A204.1 (cell line): ENCODE results near the gene KRT81.
"Not testable (repeated sequence)": the region's sequence is repeated elsewhere in the genome, so short reads cannot be mapped to it uniquely, and the experiment has no call there.

ENCODE experiments used
- FAIRE-seq: peaks from 2 replicates; lab custom pipeline; 2012; peaks lifted over from hg19 to GRCh38; lab: Jason Lieb, UNC

The KRT81 gene

DNA sequence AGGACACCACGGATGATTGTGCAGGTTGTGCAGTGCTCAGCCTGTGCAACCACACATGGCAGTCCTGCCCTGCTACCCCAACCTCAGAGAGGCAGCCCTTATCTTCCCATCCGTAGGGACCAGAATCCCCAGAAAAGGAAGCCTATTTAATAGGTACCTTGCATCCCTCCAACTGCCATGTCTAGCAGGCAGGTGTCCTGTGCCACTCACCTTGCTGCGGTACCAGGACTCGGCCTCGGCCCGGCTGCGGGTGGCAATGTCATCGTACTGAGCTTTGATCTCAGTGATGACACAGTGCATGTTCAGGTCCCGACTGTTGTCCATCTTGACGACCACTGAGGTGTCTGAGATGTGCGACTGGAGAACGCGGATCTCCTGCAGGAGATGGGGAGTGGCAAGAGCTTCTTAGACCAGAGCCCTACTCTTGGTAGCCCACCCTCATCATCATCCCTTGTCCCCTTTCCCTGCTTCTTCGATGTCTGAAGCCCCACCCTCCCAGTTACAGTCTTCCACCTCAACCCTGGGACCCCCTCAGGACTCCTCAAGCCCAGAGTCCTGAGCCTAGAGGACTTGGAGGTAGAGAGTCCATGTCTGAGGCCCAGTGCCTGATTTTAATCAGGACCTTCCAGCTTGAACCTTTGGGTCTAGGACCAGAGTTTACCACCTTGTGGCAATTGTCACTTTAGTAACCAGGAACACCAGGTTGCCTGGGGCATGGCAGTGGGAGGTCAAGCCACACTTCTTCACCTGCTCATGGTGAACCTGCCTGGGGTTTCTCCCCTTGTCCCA is 37.7 kb downstream of the KRT81 start:
- FAIRE-seq: no peak

DNA sequence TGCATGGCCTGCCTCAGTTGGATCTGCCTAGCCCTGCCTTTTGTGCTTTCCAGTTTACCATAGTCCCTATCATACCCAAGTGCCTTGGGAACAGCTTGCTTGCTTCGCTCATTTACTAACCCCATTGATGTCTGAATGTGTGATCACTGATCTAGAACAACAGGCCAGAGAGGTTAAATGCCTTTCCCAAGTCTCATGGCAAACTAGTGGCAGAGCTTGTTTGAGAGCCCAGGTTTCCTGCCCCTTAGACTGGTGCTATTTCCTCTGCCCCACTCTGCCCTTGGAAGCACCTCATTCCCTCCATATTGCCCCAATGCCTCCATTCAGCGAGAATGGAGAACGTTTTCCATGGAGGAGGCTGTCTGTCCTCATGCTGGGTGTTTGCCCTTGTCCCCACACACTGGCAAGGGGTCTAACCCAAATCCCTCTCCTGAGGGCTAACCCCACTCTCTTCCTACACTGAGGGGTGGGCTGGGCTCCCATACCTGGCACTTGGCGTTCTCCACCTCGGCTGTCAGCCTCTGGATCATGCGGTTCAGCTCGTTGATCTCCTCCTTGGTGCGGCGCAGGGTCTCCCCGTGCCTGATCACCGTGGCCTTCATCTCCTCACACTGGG is 38.5 kb downstream of the KRT81 start:
- FAIRE-seq: no peak

DNA sequence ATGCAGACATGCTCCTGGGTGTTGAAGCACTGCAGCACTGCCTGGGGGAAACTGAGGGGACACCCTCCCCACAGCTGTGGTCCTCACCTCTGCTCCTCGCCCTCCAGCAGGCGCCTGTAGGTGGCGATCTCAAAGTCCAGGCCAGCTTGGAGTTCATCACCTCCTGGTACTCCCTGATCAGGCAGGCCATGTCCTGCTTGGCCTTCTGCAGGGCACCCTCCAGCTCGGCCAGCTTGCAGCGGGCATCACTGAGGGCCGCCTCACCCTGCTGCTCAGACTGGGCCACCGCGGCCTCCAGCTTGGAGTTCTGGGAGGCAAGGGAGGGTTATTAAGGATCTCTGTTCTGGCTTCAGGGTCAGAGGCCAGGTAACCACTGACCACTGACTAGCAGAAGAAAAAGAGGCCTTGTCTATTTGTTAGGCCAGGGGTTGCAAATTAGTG is 39.1 kb downstream of the KRT81 start:
- FAIRE-seq: not testable (repeated sequence)

DNA sequence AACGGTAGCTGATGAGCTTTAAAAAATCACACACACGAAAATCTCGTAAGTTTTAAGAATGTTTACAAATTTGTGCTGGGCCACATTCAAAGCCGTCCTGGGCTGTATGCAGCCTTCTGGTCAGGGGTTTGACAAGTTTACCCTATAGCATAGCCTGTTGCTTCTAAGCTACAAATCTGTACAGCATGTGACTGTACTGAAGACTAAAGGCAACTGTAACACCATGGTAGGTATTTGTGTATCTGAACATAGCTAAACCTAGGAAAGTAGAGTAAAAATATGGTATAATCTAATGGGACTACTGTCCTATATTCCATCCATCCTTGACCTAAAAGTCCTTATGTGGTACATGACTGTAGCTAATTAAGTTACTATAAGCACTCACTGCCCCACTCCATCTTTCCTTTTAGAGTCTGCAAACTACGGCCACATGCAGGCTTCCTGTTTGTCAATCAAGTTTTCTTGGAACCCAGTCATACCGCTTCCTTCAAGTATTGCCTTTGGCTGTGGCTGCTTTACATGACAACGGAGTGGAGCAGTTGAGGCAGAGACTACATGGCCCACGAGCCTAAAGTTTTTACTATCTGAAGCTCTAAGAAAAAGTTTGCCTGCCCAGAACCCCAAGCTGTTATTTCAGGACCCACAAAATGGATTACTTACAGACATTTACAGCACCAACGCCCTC is 39.8 kb downstream of the KRT81 start:
- FAIRE-seq: no peak

DNA sequence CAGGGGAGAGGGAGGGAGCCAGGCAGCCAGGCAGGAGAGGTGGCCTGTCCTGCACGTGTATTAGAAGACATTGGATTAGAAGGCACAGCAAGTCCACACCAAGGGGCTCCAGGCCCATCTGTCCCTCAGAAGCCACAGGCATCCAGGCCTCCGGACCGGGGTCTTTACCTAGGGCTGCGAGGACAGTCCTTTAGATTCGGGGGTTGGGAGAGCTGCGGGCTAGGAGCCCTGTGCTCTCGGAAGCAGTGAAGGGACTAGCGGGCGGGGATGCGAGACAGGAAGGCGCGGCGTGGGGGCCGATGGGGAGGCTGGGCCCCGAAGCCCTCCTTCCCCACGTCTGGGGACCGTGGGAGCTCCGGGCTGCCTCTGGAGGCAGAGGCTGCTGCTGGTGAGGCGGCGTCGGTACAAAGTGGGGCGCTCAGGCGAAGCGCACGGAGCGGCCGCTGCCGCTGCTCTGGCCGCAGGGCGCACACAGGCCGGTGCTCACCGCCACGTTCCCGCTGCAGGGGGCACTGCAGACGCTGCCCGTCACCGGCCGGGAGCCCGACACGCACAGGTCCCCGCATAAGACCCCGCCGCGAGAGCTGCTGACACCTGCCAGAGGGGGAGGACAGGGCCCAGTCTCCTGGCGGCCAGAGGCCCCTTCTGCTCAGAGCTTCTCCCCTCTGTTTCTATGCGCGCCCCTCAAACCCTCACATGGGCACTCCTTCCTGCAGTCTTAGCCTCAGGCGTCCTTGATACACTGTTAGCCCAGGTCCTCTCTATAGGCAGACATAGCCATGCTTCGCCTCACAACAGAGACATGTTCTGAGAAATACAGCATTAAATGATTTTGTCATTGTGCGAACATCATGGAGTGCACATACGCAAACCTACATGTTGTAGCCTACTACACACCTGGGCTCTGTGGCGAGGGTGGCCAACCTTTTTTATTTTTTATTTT is 41.0 kb downstream of the KRT81 start:
- no peak for FAIRE-seq

DNA sequence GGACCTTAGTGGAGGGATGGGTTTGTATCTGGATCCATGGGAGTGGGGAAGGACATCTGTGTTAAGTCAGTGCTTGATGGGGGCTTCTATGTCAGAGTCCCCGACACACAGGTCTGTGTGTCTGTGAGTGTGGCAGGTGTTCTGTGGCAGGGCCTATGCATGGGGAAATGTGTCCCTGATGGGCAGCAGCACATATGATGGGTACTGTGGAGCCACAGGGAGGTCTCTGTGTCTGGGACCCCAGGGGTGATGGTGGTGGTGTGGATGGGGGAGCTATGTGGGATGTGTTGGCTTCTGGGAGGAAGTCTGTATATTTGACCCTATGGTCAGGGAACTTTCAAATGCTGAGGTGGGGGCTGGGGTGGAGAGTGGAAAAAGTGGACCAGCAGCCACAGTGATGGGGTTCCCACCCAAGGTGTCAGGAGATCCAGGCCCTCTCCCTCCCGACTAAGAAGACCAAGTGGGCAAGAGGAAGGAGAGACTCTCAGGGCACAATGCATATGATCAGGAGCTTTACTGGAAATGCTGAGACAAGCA is 41.8 kb downstream of the KRT81 start:
- no peak for FAIRE-seq

DNA sequence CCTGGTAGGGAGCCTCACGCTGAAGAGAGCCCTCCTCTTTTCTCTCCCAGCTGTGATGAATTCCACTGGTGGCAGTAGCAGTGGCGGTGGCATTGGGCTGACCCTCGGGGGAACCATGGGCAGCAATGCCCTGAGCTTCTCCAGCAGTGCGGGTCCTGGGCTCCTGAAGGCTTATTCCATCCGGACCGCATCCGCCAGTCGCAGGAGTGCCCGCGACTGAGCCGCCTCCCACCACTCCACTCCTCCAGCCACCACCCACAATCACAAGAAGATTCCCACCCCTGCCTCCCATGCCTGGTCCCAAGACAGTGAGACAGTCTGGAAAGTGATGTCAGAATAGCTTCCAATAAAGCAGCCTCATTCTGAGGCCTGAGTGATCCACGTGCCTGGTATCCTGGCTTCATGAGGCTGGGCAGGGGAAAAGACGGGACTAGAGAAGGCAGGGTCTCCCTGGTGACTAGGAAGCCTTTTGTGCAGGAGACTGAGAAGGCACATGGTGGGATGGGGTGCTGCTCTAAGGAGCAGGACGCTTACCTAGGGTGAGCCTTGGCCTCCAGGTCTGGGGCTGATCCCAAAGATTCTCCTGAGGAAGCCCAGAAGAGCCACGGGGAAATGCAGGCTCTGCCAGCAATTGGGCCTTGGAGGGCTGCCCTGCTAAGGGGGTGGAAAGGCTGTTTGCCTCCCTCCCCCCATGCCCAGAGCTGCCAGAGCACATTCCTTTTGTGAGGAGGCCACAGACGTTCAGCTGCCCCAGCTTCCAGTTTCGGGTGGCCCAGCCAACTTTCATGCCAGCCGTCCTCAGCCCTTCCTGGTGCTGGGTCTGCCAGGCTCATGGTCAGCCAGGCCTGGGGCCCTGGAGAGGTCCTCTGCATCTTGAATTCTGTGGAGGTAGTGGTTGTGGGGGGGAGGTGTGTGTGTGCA is 42.5 kb downstream of the KRT81 start:
- no peak for FAIRE-seq

DNA sequence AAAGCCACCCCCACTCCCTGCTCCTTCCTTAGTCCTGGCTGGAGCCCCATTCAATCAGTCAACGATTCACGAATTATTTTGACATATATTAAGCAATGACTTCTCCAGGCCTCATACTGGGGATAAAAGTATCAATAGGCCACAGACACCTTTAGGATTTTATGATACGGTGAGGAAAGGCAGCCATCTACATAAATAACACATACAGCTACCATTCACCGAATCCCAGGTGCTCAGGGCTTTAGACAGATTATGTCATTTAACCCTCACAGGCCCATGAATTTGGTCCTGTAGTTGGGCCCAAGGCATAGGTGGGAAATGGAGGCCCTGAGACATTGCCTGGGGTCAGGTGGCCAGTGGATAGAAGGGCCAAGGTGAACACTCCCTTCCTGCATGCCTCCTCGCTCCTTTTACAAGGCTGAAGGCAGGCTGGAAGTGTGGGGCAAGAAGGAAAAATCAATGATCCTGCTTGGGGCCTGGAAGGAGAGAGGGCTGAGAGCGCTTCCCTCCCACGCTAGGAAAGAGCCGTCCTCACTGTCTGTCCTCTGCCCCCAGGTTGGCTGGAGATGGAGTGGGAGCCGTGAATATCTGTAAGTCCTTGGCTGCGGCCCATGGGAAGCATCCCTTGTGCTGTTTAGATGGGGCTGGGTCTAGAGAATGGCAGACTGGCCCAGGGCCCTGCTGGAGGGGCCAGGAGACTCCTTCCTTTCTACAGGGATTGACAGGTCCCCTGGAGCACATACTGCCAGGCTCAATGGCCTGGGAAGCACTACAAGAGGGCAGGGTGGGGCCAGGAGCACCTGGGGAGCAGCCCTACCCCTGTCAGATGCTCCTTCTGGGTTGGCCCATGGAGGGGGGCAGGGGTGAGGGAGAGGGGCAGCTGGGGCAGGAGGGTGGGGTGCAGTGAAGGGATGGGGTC is 43.5 kb downstream of the KRT81 start:
- no peak for FAIRE-seq

DNA sequence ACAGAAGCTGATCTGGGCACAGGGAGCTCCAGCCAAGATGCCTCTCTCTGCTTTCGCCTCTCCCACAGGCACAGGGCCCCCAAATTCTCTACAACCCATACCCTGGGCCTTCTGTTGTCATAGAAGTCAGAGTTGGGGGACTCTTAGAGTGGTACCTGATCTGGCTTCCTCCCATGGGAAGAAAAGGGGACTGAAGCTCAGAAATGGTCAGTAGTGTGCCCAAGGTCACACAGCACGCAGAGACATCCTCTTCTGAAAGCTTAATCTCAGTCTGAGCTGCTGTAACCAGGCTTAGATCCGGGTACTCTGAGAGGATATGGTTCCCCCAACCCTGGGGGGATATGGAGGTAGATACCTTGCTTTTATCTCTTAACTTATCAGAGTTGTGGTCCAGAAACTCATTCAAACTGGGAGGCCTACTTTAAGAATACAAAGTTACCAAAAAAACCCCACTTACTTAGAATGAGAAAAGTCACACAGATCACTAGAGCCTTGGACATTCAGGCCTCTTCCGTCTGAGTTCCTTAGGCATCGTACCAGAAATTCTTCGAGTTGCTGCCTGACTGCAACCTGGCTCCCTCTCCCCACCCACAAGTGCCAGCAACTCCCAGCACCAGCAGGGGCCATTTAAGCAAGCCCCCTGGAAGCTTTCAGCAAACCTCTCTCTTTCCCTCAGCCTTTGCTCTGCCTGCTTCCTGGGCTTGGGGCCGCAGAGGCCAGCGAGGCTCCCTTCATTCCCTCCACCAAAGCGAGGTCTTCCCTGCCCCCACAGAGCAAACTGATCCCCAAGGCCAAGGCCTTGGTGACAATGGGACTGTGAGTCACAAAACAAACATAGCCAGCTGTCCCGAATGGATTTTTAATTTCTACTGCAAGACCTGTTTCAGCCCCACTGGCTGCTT is 44.4 kb downstream of the KRT81 start:
- no peak for FAIRE-seq

DNA sequence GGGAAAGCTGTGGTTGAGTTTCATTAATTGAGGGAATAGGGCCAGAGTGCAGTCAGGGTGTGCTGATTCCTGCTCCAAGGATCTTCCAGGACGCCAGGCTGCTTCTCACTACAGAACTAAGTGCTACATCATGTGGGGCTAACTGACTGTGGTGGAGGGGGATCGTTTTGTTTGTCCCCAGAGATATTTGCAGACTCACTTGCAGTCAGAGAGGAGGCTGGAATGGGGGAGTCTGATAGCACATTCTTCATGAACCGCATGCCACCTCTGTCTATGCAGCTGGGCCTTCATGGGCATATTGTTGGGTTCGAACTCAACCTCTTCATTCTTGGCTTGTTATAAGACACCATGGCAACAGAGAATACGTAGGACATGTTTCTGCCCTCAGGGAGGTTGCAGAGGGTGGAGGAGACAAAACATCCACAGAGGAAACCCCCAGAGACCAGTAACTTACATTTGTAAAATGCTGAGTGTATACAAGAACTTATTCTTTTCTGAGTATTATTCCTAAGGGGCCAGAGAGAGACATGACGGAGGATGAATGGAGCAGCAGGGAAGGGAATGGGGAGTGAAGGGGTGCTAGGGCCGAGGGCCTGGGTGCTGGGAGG is 45.3 kb downstream of the KRT81 start:
- FAIRE-seq: no peak

DNA sequence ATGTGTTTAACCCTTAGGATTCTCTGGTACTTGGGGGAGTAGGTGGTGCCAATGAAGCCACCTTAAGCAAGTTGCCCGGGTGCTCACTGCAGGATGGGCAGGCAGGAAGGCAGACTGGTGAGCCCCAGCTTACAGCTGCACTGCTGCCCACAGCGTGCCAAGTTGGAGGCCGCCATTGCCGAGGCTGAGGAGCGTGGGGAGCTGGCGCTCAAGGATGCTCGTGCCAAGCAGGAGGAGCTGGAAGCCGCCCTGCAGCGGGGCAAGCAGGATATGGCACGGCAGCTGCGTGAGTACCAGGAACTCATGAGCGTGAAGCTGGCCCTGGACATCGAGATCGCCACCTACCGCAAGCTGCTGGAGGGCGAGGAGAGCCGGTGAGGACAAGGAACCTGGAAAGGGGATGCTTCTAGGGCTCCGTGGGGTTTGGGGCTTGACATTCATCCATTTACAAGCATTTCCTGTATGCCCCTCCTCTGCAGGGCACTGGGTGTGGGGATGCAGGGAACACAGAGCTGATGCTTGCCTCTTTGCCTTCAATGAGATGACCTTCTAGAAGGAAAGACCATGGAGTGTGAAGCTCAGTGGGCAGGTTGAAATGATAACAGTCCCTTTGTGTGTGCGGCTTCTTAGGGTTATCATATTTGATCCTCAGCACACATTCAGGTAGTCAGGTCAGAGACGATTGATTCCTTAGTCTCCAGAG is 45.9 kb downstream of the KRT81 start:
- FAIRE-seq: no peak

DNA sequence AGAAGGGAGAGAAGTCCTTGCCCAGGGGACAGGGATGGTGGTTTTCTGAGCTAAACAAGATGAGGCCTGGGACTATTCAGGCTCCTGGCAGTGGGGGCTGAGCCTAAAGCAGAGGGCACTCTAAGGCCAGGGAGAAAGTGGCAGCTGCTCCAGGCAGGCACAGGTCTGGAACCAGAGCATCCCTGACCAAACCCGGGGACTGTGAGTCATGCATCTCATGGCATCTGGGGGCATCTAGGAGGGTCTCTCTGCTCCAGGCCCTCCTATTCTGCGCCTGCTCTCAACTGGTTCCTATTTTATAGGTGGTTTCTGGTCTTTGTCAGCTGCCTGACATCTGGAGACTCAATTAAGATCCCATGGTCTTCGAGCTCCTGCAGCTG is 46.7 kb downstream of the KRT81 start:
- no peak for FAIRE-seq

DNA sequence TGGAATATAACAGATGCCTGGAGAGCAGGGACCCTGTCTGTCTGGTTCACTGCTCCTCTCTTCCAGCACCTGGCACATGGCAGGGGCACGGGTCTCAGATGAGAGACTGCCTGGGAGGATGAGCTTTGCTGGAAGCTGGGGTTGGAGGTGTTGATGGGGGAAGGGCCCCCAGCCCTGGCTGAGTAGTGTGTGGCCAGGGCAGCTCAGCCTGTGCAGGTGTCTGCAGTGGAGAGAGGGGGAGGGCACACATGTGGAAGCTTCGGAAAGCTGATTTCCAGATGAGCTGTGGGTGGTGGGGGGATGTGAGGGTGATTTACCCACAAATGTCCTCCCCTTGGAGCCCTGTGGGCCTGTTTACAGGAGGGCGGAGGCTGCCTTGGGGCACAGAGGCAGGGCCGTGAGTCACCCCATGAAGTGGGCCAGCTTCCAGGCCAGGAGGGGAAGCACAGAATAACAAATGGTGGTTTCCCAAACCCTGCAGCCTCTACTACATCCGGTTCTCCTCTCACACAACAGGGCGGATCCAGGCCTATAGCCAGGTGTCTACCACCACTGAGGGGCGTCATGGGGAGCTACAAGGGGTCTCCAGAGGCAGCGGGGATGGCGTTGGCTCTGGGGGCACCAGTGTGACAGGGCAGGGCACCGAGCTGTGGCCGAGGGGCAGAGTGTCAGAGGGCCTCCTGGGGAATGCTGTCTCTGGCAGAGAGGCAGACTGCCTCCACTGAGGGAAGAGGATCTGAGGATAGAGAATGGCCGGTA is 47.3 kb downstream of the KRT81 start:
- FAIRE-seq: no peak

DNA sequence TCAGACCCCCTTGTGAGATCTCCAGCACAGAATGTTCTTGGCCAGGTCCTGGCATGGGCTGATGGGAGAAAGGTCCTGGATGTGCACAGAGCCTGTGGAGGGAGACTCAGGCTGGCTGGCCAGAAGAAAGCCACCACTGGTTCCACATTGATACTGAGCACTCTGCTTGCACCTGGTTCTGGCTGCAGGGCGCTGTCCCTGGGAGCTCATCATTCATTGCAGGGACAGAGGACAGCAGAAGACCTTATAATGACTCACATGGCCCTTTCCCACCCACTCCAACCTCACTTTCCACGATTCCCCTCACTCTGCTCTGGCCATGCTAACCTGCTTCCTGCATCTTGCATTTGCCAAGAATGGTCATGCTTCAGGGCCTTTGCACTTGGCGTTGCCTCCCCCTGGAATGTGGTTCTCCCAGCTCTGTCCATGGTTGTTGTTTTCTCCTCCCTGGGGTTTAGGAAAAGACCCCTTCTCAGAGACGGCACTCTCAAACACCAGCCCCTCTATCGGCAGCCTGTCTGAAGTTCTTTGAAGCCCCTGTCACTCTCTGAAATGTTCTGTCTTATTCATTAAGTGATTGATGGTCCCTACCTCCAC is 48.0 kb downstream of the KRT81 start:
- FAIRE-seq: no peak

DNA sequence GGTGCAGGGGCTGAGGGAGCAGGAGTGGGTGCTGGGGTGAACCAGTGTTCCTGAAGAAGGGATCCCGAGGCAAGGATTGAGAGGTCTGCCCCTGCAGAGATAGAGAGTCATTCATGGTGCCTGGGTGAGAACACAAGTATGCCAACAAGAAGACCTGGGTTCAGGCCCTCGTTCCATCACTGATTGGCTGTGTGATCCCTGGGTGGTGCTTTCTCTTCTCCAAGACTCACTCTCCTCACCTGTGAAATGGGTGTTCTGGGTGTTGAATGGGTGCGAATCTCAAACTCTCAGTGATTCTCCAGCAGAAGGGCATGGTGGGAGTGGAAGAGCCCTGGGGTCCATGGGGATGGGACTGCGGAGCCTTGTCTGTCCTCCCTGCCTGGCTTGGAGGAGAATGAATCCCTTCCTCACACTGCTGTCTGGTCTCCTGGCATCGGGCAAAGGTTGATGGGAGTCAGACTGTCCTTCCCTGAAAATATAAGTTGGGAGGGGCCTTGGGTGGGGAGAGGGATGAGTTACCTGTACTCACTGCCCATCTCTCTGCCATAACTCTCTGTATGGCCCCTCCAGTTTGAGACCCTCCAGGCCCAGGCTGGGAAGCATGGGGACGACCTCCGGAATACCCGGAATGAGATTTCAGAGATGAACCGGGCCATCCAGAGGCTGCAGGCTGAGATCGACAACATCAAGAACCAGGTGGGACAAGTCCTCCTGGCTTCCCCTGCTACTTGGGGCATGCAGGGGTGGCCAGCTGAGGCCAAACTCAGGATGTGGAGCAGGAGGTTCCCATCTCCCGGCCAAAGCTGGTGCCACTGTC is 48.7 kb downstream of the KRT81 start:
- FAIRE-seq: no peak
